ENCODE measurements around the gene DAAM1. TPM values are rescaled to one million over a fixed set of nuclear protein-coding genes. Genes with fewer than 3 reads are reported as not detected.

DAAM1 gene
- total RNA-seq, 1 donor: 18.5 TPM

- no peak for DNase-seq (ENCODE audit: low read depth)
- TF ChIP-seq CTCF (IDR thresholded peaks at IDR 0.05; ENCODE audit: insufficient read depth, low read length): no peak
- no peak overlapping the region for H3K4me3 ChIP-seq (ENCODE audit: low read depth, low read length)
These were observed 86.5 kb downstream of the DAAM1 start for GRCh38 chr14:59274991-59275391.

GRCh38 chr14:59275668-59276067 is 87.2 kb downstream of the DAAM1 start:
- no peak for TF ChIP-seq CTCF (IDR thresholded peaks at IDR 0.05; ENCODE audit: insufficient read depth, low read length)
- no peak overlapping the region for H3K4me3 ChIP-seq (ENCODE audit: low read depth, low read length)
- DNase-seq (ENCODE audit: low read depth): peak; percentile 92

GRCh38 chr14:59276235-59276634 is 87.8 kb downstream of the DAAM1 start:
- TF ChIP-seq CTCF (IDR thresholded peaks at IDR 0.05; ENCODE audit: insufficient read depth, low read length): no peak
- H3K4me3 ChIP-seq (ENCODE audit: low read depth, low read length): no peak overlapping the region
- no peak for DNase-seq (ENCODE audit: low read depth)

GRCh38 chr14:59277659-59278058 is 89.2 kb downstream of the DAAM1 start:
- no peak for TF ChIP-seq CTCF (IDR thresholded peaks at IDR 0.05; ENCODE audit: insufficient read depth, low read length)
- no peak for DNase-seq (ENCODE audit: low read depth)
- no peak overlapping the region for H3K4me3 ChIP-seq (ENCODE audit: low read depth, low read length)

GRCh38 chr14:59278111-59278510 is 89.6 kb downstream of the DAAM1 start:
- H3K4me3 ChIP-seq (ENCODE audit: low read depth, low read length): no peak overlapping the region
- peak; percentile 93 for DNase-seq (ENCODE audit: low read depth)
- TF ChIP-seq CTCF (IDR thresholded peaks at IDR 0.05; ENCODE audit: insufficient read depth, low read length): no peak

GRCh38 chr14:59280961-59281360 is 92.5 kb downstream of the DAAM1 start:
- TF ChIP-seq CTCF (IDR thresholded peaks at IDR 0.05; ENCODE audit: insufficient read depth, low read length): no peak
- no peak for DNase-seq (ENCODE audit: low read depth)
- H3K4me3 ChIP-seq (ENCODE audit: low read depth, low read length): no peak overlapping the region

GRCh38 chr14:59281609-59282377 is 93.3 kb downstream of the DAAM1 start:
- H3K4me3 ChIP-seq (ENCODE audit: low read depth, low read length): no peak overlapping the region
- no peak for TF ChIP-seq CTCF (IDR thresholded peaks at IDR 0.05; ENCODE audit: insufficient read depth, low read length)
- DNase-seq (ENCODE audit: low read depth): peak; percentile 84

All from fibroblast of the aortic adventitia (primary cell).